ENCODE measurements around the gene KCNQ4.

KCNQ4 gene

GRCh38 chr1:40784771-40785151 is 1.2 kb downstream of the KCNQ4 start:
- FAIRE-seq, result no peak
- TF ChIP-seq POLR2A (IDR thresholded peaks at IDR 0.05; ENCODE audit: low read depth, low read length) (no peak), POLR2AphosphoS5 (IDR thresholded peaks at IDR 0.05; ENCODE audit: low read depth, low read length) (no peak), POU2F2 (IDR thresholded peaks at IDR 0.05; ENCODE audit: low read depth, low read length) (no peak), SPI1 (IDR thresholded peaks at IDR 0.05; ENCODE audit: low read depth, low read length) (no peak), PAX5 (IDR thresholded peaks at IDR 0.05; ENCODE audit: insufficient read depth, low read length, severe bottlenecking) (no peak), TAF1 (IDR thresholded peaks at IDR 0.05; ENCODE audit: low read depth, low read length) (no peak)
- DNase-seq (ENCODE audit: insufficient read length, low spot score), result no peak

GRCh38 chr1:40785446-40785845 is 1.9 kb downstream of the KCNQ4 start:
- DNase-seq (ENCODE audit: insufficient read length, low spot score), result no peak
- TF ChIP-seq POLR2A (IDR thresholded peaks at IDR 0.05; ENCODE audit: low read depth, low read length) (no peak), POLR2AphosphoS5 (IDR thresholded peaks at IDR 0.05; ENCODE audit: low read depth, low read length) (no peak), TAF1 (IDR thresholded peaks at IDR 0.05; ENCODE audit: low read depth, low read length) (no peak), POU2F2 (IDR thresholded peaks at IDR 0.05; ENCODE audit: low read depth, low read length) (no peak), SPI1 (IDR thresholded peaks at IDR 0.05; ENCODE audit: low read depth, low read length) (no peak), PAX5 (IDR thresholded peaks at IDR 0.05; ENCODE audit: insufficient read depth, low read length, severe bottlenecking) (no peak)
- FAIRE-seq, result no peak

- TF ChIP-seq POLR2AphosphoS5 (IDR thresholded peaks at IDR 0.05; ENCODE audit: low read depth, low read length), result no peak
- TF ChIP-seq SPI1 (IDR thresholded peaks at IDR 0.05; ENCODE audit: low read depth, low read length), result no peak
- FAIRE-seq, result no peak
These were observed 2.8 kb downstream of the KCNQ4 start for GRCh38 chr1:40786171-40786994.

GRCh38 chr1:40786995-40787705 is 3.6 kb downstream of the KCNQ4 start:
- FAIRE-seq, result no peak

More at GRCh38 chr1:40786171-40786994, 2.8 kb downstream of the KCNQ4 start:
- DNase-seq (ENCODE audit: insufficient read length, low spot score), result no peak

GRCh38 chr1:40787737-40788560 is 4.4 kb downstream of the KCNQ4 start:
- TF ChIP-seq SPI1 (IDR thresholded peaks at IDR 0.05; ENCODE audit: low read depth, low read length) (no peak), POLR2AphosphoS5 (IDR thresholded peaks at IDR 0.05; ENCODE audit: low read depth, low read length) (no peak), POU2F2 (IDR thresholded peaks at IDR 0.05; ENCODE audit: low read depth, low read length) (no peak)
- DNase-seq (ENCODE audit: insufficient read length, low spot score) (no peak), FAIRE-seq (no peak)

More at GRCh38 chr1:40786995-40787705, 3.6 kb downstream of the KCNQ4 start:
- TF ChIP-seq POLR2A (IDR thresholded peaks at IDR 0.05; ENCODE audit: low read depth, low read length) (no peak), POU2F2 (IDR thresholded peaks at IDR 0.05; ENCODE audit: low read depth, low read length) (no peak), TAF1 (IDR thresholded peaks at IDR 0.05; ENCODE audit: low read depth, low read length) (no peak), SPI1 (IDR thresholded peaks at IDR 0.05; ENCODE audit: low read depth, low read length) (no peak), POLR2AphosphoS5 (IDR thresholded peaks at IDR 0.05; ENCODE audit: low read depth, low read length) (no peak), PAX5 (IDR thresholded peaks at IDR 0.05; ENCODE audit: insufficient read depth, low read length, severe bottlenecking) (no peak)
- no peak for DNase-seq (ENCODE audit: insufficient read length, low spot score)

- DNase-seq (ENCODE audit: insufficient read length, low spot score) (no peak), FAIRE-seq (peak; percentile 47)
- TF ChIP-seq POLR2A (IDR thresholded peaks at IDR 0.05; ENCODE audit: low read depth, low read length) (no peak), SPI1 (IDR thresholded peaks at IDR 0.05; ENCODE audit: low read depth, low read length) (no peak), POU2F2 (IDR thresholded peaks at IDR 0.05; ENCODE audit: low read depth, low read length) (no peak), TAF1 (IDR thresholded peaks at IDR 0.05; ENCODE audit: low read depth, low read length) (no peak), POLR2AphosphoS5 (IDR thresholded peaks at IDR 0.05; ENCODE audit: low read depth, low read length) (no peak), PAX5 (IDR thresholded peaks at IDR 0.05; ENCODE audit: insufficient read depth, low read length, severe bottlenecking) (no peak)
These were observed 5.2 kb downstream of the KCNQ4 start for GRCh38 chr1:40788561-40789341.

- DNase-seq (ENCODE audit: insufficient read length, low spot score) (no peak), FAIRE-seq (no peak)
- TF ChIP-seq POLR2AphosphoS5 (IDR thresholded peaks at IDR 0.05; ENCODE audit: low read depth, low read length), result no peak
- TF ChIP-seq POLR2A (IDR thresholded peaks at IDR 0.05; ENCODE audit: low read depth, low read length), result no peak
- no peak for TF ChIP-seq SPI1 (IDR thresholded peaks at IDR 0.05; ENCODE audit: low read depth, low read length)
- TF ChIP-seq PAX5 (IDR thresholded peaks at IDR 0.05; ENCODE audit: insufficient read depth, low read length, severe bottlenecking), result no peak
- no peak for TF ChIP-seq POU2F2 (IDR thresholded peaks at IDR 0.05; ENCODE audit: low read depth, low read length)
- no peak for TF ChIP-seq TAF1 (IDR thresholded peaks at IDR 0.05; ENCODE audit: low read depth, low read length)
These were observed 5.7 kb downstream of the KCNQ4 start for GRCh38 chr1:40789342-40789598.

- no peak for TF ChIP-seq POLR2A (IDR thresholded peaks at IDR 0.05; ENCODE audit: low read depth, low read length)
- DNase-seq (ENCODE audit: insufficient read length, low spot score) (no peak), FAIRE-seq (no peak)
These were observed 6.3 kb downstream of the KCNQ4 start for GRCh38 chr1:40789661-40790430.
